HCT116 (cell line): ENCODE measurements around the gene STIM2. TPM values are rescaled to one million over a fixed set of nuclear protein-coding genes. Genes with fewer than 3 reads are reported as not detected.

Source experiments
- ATAC-seq: fragments of 200-7000 bp; cut with Tn5 transposase; 2 replicates; pipeline ENCODE4 v1.9.1; 2020; ENCODE audit warnings: mild to moderate bottlenecking, moderate library complexity
- BruUV-seq: library from RNA; stranded (reverse); fragments of 400-500 nt; replicated peaks from 2 replicates; lab custom pipeline; 2021; lab: Mats Ljungman, UMichigan
- CTCF ChIA-PET: fragments of 300-600 bp; sonication (Branson Sonifier 250); formaldehyde crosslinking; loops from one replicate; lab custom pipeline; 2021; ENCODE audit warnings: antibody characterized with exemption; lab: Charles Lee
- POLR2A ChIA-PET: fragments of 300-600, 350-600 bp; sonication (Branson Sonifier 250); formaldehyde crosslinking; loops from one replicate; lab custom pipeline; 2021; ENCODE audit warnings: antibody characterized with exemption; lab: Charles Lee
- RAD21 ChIA-PET, 2 experiments: fragments of 300-600 bp; sonication (Branson Sonifier 250); formaldehyde crosslinking; loops; one replicate each; lab custom pipeline; 2023; ENCODE audit warnings: low total read pairs in 2 of 2; ENCODE audit not compliant: uncharacterized antibody in 2 of 2, unreplicated experiment in 2 of 2, low non-redundant PET in 1 of 2; lab: Charles Lee
- DNase-seq: peaks from one replicate; pipeline ENCODE4 v3.0.0-alpha.2; 2010; ENCODE audit warnings: low read depth, low spot score
- H2AFZ ChIP-seq: fragments of 200-600 bp; shearing (Covaris generic), sonication (generic); 2 replicates; pipeline ENCODE4 v1.6.1; 2017; ENCODE audit warnings: low read depth, mixed run types, mixed read lengths, antibody characterized with exemption, low read length; ENCODE audit not compliant: poor library complexity, severe bottlenecking
- H3K27ac ChIP-seq: 2 replicates; pipeline ENCODE4 v1.5.1; 2012; ENCODE audit warnings: low read depth, low read length
- H3K27me3 ChIP-seq: fragments of 200-600 bp; sonication (generic); 2 replicates; pipeline ENCODE4 v1.6.1; 2016; ENCODE audit warnings: mixed run types, low read length, mixed read lengths; ENCODE audit not compliant: insufficient read depth
- H3K36me3 ChIP-seq, 2 experiments: fragments of 200-500 bp in 1 of 2; fragments of 200-600 bp in 1 of 2; sonication (Bioruptor generic) in 1 of 2; sonication (generic) in 1 of 2; 2 replicates each; pipeline versions ENCODE4 v1.5.1 to v1.6.1; 2014 to 2016; ENCODE audit warnings: low read length in 2 of 2, inconsistent platforms in 1 of 2, mixed read lengths in 1 of 2, mixed run types in 1 of 2; ENCODE audit not compliant: insufficient read depth in 2 of 2, control insufficient read depth in 1 of 2
- H3K4me1 ChIP-seq, 2 experiments: fragments of 200-600 bp in 1 of 2; sonication (generic) in 1 of 2; 2 replicates each; pipeline versions ENCODE4 v1.5.1 to v1.6.1; 2012 to 2017; ENCODE audit warnings: low read length in 2 of 2, inconsistent platforms in 1 of 2, mild to moderate bottlenecking in 1 of 2, mixed read lengths in 1 of 2, mixed run types in 1 of 2, moderate library complexity in 1 of 2; ENCODE audit not compliant: insufficient read depth in 2 of 2, control insufficient read depth in 1 of 2
- H3K4me2 ChIP-seq: fragments of 200-600 bp; sonication (generic); 2 replicates; pipeline ENCODE4 v1.6.1; 2017; ENCODE audit warnings: mixed run types, low read length, mixed read lengths
- H3K4me3 ChIP-seq, 2 experiments: fragments of 200-600 bp in 1 of 2; sonication (generic) in 1 of 2; replicated peaks in 1 of 2; 2 replicates each; pipeline ENCODE4 v1.5.1; 2011 to 2016; ENCODE audit warnings: low read length in 2 of 2, control low read depth in 1 of 2, low read depth in 1 of 2, mild to moderate bottlenecking in 1 of 2, mixed read lengths in 1 of 2, mixed run types in 1 of 2
- H3K79me2 ChIP-seq: fragments of 200-600 bp; sonication (generic); 2 replicates; pipeline ENCODE4 v1.6.1; 2017; ENCODE audit warnings: mild to moderate bottlenecking, mixed run types, low read length, moderate library complexity, mixed read lengths; ENCODE audit not compliant: insufficient read depth
- H3K9ac ChIP-seq: fragments of 200-600 bp; sonication (generic); 2 replicates; pipeline ENCODE4 v1.6.1; 2016; ENCODE audit warnings: low read length, mixed read lengths
- H3K9me2 ChIP-seq: fragments of 200-600 bp; sonication (generic), shearing (Covaris generic); 2 replicates; pipeline ENCODE4 v1.6.1; 2017; ENCODE audit warnings: mixed run types, mild to moderate bottlenecking, moderate library complexity; ENCODE audit not compliant: insufficient read depth
- H3K9me3 ChIP-seq, 2 experiments: fragments of 200-500 bp in 1 of 2; fragments of 200-600 bp in 1 of 2; sonication (Bioruptor generic) in 1 of 2; sonication (generic) in 1 of 2; 2 replicates each; pipeline ENCODE4 v1.6.1; 2014 to 2017; ENCODE audit warnings: low read length in 2 of 2, mixed read lengths in 2 of 2, inconsistent platforms in 1 of 2, low read depth in 1 of 2, mild to moderate bottlenecking in 1 of 2, mixed run types in 1 of 2, moderate library complexity in 1 of 2; ENCODE audit not compliant: control insufficient read depth in 1 of 2, insufficient read depth in 1 of 2
- H4K20me1 ChIP-seq: fragments of 200-600 bp; sonication (generic), shearing (Covaris generic); 2 replicates; pipeline ENCODE4 v1.6.1; 2017; ENCODE audit warnings: mixed run types, mild to moderate bottlenecking, moderate library complexity; ENCODE audit not compliant: insufficient read depth
- CEBPB ChIP-seq: IDR thresholded peaks from 2 replicates; pipeline ENCODE4 v1.6.1; 2012; ENCODE audit warnings: low read depth
- CTCF ChIP-seq, 3 experiments: fragments of 200-600 bp in 1 of 3; sonication (generic) in 1 of 3; IDR thresholded peaks in 2 of 3; conservative IDR thresholded peaks in 1 of 3; 2 replicates each; pipeline ENCODE4 v1.5.1; 2012 to 2017; ENCODE audit warnings: low read depth in 2 of 3, low read length in 2 of 3, antibody characterized with exemption in 1 of 3, borderline replicate concordance in 1 of 3, control low read depth in 1 of 3, mild to moderate bottlenecking in 1 of 3, mixed read lengths in 1 of 3, mixed run types in 1 of 3, moderate library complexity in 1 of 3; ENCODE audit not compliant: insufficient read depth in 1 of 3
- EZH2phosphoT487 ChIP-seq: fragments of 200-600 bp; IDR thresholded peaks from 2 replicates; pipeline ENCODE4 v1.6.1; 2018; ENCODE audit warnings: antibody characterized with exemption, borderline replicate concordance
- POLR2AphosphoS5 ChIP-seq: IDR thresholded peaks from 2 replicates; pipeline ENCODE4 v1.6.1; 2011; ENCODE audit warnings: mild to moderate bottlenecking, low read depth, low read length, moderate library complexity
- RAD21 ChIP-seq: IDR thresholded peaks from 2 replicates; pipeline ENCODE4 v1.6.1; 2012; ENCODE audit warnings: low read depth, mild to moderate bottlenecking
- SIN3A ChIP-seq: IDR thresholded peaks from 2 replicates; pipeline ENCODE4 v1.6.1; 2012; ENCODE audit warnings: low read depth
- SP1 ChIP-seq: IDR thresholded peaks from 2 replicates; pipeline ENCODE4 v1.6.1; 2012; ENCODE audit warnings: low read depth
- SRF ChIP-seq: IDR thresholded peaks from 2 replicates; pipeline ENCODE4 v1.6.1; 2012; ENCODE audit warnings: low read depth
- YY1 ChIP-seq: IDR thresholded peaks from 2 replicates; pipeline ENCODE4 v1.6.1; 2011; ENCODE audit warnings: low read length, low read depth, moderate library complexity, mild to moderate bottlenecking; ENCODE audit not compliant: insufficient replicate concordance; ENCODE audit errors: extremely low read depth
- intact Hi-C: fragments of 100-400 bp; cut with micrococcal nuclease; formaldehyde crosslinking; loops from 2 replicates; pipeline ENCODE4 v1.10.0; 2022
- total RNA-seq: library from RNA; stranded (reverse); gene quantifications from one replicate; pipeline ENCODE4 v1.2.1, GENCODE V29; 2021; ENCODE audit not compliant: unreplicated experiment
- TF ChIP-seq, protein P1 (sequence below): IDR thresholded peaks from 2 replicates; pipeline ENCODE4 v1.6.1; 2012
- TF ChIP-seq, protein P2 (sequence below): IDR thresholded peaks from 2 replicates; pipeline ENCODE4 v1.6.1; 2011; ENCODE audit warnings: mild to moderate bottlenecking, low read length, moderate library complexity; ENCODE audit not compliant: insufficient replicate concordance; ENCODE audit errors: extremely low read depth

The STIM2 gene
- total RNA-seq, 1 experiment from 2014 or later: 65.9 TPM

- no peak overlapping the region for H3K4me2 ChIP-seq
- POLR2A ChIA-PET: no interaction called here
- no peaks in the 10 kb centered on the region for H3K9me2 ChIP-seq
- H3K4me1 ChIP-seq: peaks cover 0 to 6% of the 10 kb centered on the region in 2 experiments; a peak in 1 of 4 replicates
- no peak overlapping the region for H3K27ac ChIP-seq
- CTCF ChIA-PET: no interaction called here
- no peaks in the 10 kb centered on the region for H3K27me3 ChIP-seq
- intact Hi-C loops: loop anchor here (10.0 kb wide), 3 partner anchors 212 to 422 kb away; partner anchors contain the start of gene TBC1D19
- RAD21 ChIA-PET: no interaction called here
- no peak for ATAC-seq
- no TSS peak for BruUV-seq
- no peak overlapping the region for H3K4me3 ChIP-seq
- H3K9me3 ChIP-seq: no peaks in the 10 kb centered on the region
- TF ChIP-seq RAD21 (no peak), SP1 (no peak), EZH2phosphoT487 (no peak), CEBPB (no peak), POLR2AphosphoS5 (no peak)
- TF ChIP-seq, protein P1, sequence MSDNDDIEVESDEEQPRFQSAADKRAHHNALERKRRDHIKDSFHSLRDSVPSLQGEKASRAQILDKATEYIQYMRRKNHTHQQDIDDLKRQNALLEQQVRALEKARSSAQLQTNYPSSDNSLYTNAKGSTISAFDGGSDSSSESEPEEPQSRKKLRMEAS: no peak
- TF ChIP-seq, protein P2, sequence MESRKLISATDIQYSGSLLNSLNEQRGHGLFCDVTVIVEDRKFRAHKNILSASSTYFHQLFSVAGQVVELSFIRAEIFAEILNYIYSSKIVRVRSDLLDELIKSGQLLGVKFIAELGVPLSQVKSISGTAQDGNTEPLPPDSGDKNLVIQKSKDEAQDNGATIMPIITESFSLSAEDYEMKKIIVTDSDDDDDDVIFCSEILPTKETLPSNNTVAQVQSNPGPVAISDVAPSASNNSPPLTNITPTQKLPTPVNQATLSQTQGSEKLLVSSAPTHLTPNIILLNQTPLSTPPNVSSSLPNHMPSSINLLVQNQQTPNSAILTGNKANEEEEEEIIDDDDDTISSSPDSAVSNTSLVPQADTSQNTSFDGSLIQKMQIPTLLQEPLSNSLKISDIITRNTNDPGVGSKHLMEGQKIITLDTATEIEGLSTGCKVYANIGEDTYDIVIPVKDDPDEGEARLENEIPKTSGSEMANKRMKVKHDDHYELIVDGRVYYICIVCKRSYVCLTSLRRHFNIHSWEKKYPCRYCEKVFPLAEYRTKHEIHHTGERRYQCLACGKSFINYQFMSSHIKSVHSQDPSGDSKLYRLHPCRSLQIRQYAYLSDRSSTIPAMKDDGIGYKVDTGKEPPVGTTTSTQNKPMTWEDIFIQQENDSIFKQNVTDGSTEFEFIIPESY: no peak
- TF ChIP-seq, all 23 proteins: peak for 0
- Histone ChIP-seq H3K79me2 (no peaks in the 10 kb centered on the region), H2AFZ (no peak overlapping the region), H3K9ac (no peak overlapping the region), H4K20me1 (no peaks in the 10 kb centered on the region), H3K36me3 (no peaks in the 10 kb centered on the region; a peak in 1 of 4 replicates)
- DNase-seq: no peak
Observed at GRCh38 chr4:27006646-27007045, 146.0 kb downstream of the STIM2 start.

DNA sequence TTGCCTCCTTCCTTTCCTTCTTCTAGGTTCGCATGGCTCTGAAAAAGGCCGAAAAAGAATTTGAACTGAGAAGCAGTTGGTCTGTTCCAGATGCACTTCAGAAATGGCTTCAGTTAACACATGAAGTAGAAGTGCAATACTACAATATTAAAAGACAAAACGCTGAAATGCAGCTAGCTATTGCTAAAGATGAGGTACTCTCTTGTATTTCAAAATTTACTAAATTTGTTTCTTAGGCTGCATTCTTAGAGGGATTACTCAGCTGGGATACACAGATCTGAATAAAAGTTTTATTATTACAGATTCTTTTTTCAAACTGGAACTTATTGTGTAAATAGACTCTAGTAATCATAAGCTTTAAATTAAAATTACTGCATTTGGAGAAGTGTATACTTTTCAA is 146.9 kb downstream of the STIM2 start:
- no peaks in the 10 kb centered on the region for H3K9me3 ChIP-seq
- TF ChIP-seq SIN3A (no peak), SP1 (no peak), CTCF (IDR thresholded peaks at IDR 0.05 in 2 of 3, conservative IDR thresholded peaks at IDR 0.05 in 1 of 3; ENCODE audit: borderline replicate concordance in 1 of 3, insufficient read depth in 1 of 3, low read depth in 2 of 3, low read length in 2 of 3) (no peak), SRF (no peak), YY1 (no peak)
- TF ChIP-seq, all 23 proteins: peak for 0
- peaks cover 0 to 6% of the 10 kb centered on the region in 2 experiments; a peak in 1 of 4 replicates for H3K4me1 ChIP-seq
- no peak overlapping the region for H3K27ac ChIP-seq
- ChIA-PET CTCF (no interaction called here), POLR2A (no interaction called here), RAD21 (no interaction called here)
- H3K4me3 ChIP-seq: no peak overlapping the region
- no TSS peak for BruUV-seq
- no peaks in the 10 kb centered on the region for H4K20me1 ChIP-seq
- H3K27me3 ChIP-seq: no peaks in the 10 kb centered on the region
- H2AFZ ChIP-seq: no peak overlapping the region
- DNase-seq (no peak), ATAC-seq (no peak)
- no peaks in the 10 kb centered on the region for H3K9me2 ChIP-seq
- H3K9ac ChIP-seq: no peak overlapping the region
- intact Hi-C loops: loop anchor here (10.0 kb wide), 3 partner anchors 213 to 423 kb away; partner anchors contain the start of gene TBC1D19
- H3K36me3 ChIP-seq: no peaks in the 10 kb centered on the region; a peak in 1 of 4 replicates
- H3K79me2 ChIP-seq: no peaks in the 10 kb centered on the region
- H3K4me2 ChIP-seq: no peak overlapping the region
